ENCODE data around the gene MLX. TPM values are rescaled to one million over a fixed set of nuclear protein-coding genes. Genes with fewer than 3 reads are reported as not detected.
"Not testable (repeated sequence)": the region's sequence is repeated elsewhere in the genome, so short reads cannot be mapped to it uniquely, and the experiment has no call there.

Gene MLX
- total RNA-seq, 2 donors from 2014 or later, result 44.3 to 60.5 TPM

DNA sequence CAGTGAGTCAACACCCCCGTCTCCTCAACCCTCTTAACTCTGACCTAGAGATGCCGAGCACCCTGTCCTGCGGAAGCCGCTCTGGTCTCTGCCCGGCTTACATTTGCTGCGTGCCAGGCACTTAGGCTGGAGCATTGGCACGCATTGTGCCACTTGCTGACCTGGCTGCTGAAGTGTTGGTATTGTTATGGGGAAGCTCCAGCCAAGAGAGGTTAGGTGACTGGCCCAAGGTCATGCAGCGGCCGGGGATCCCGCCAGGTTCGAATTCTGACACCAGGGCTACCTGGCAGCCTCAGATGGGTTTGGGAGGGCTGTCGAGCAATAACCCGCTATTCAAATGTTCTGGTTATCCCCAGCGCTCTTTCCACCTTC is 19.2 kb upstream of the MLX start:
- Mint-ChIP-seq H3K9me3 (no peaks in the 10 kb centered on the region), H3K36me3 (peaks cover 0 to 6% of the 10 kb centered on the region in 2 donors), H3K27ac (no peak overlapping the region)
- DNase-seq (ENCODE audit: low spot score in 2 of 2) (no peak), ATAC-seq (no peak)

DNA sequence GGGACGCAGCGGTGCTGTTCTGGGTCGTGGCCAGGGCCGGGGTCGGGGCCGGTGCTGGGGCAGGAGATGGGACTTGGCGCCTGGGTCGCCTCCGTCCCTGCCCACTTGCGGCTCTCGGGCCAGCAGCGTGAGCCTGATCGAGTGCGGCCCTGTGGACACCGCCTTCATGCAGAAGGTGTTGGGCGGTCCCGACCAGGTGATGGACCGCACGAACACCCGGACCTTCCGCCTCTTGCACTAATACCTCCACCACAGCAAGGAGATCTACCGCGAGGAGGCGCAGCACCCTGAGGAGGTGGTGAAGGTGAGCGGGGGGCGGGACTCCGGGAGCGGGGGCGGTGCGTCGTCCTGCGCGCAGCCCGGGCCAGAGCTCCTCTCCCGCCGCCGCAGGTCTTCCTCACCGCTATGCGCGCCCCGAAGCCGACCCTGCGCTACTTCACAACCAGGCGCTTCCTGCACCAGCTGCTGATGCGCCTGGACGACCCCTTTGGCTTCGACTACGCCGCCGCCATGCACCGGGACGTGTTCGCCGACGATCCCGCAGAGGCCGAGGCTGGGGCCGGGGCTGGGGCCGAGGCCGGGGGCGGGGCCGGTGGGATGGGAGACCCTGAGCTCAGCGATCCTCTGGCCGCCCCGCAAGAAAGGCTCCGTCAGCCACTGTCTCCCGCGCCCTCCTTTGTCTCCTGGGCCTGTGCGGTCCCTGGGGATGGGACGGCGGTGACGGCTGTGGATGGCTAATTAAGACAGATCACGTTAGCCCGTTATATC is 18.6 kb upstream of the MLX start:
- Mint-ChIP-seq H3K36me3 (peaks cover 0 to under 1% of the 10 kb centered on the region in 2 donors), H3K27ac (no peak overlapping the region), H3K9me3 (no peaks in the 10 kb centered on the region)
- ATAC-seq (peak; percentile 83 to 85), DNase-seq (ENCODE audit: low spot score in 2 of 2) (peak in 1 of 2 donors; percentile 78)

DNA sequence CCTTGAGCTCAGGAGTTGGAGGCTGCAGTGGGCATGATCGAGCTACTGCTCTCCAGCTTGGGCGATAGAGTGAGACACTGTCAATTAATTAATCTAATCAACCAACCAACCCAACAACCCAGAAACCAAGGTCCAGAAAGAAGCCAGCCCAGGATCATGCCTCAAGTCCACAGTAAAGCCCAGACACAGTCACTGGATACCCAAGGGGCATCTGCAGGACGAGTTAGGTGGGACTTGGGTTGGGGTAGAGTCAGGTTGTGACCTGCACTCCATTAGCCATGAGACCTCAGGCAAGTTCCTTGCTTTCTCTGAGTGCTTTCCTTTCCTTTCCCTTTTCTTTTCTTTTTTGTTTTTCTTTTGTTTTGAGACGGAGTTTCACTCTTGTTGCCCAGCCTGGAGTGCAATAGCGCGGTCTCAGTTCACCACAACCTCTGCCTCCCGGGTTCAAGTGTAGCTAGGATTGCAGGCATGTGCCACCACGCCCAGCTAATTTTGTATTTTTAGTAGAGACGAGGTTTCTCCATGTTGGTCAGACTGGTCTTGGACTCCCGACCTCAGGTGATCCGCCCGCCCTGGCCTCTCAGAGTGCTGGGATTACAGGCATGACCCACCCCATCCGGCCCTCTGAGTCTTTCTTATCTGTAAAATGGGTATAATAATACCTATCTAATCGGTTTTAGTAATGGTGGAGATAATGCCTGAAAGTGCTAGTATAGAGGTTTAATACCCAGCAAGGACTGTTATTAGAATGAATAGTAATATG is 17.7 kb upstream of the MLX start:
- Mint-ChIP-seq H3K36me3 (no peaks in the 10 kb centered on the region), H3K27ac (no peak overlapping the region), H3K9me3 (no peaks in the 10 kb centered on the region)
- ATAC-seq, result no peak
- no peak for DNase-seq (ENCODE audit: low spot score in 2 of 2)

DNA sequence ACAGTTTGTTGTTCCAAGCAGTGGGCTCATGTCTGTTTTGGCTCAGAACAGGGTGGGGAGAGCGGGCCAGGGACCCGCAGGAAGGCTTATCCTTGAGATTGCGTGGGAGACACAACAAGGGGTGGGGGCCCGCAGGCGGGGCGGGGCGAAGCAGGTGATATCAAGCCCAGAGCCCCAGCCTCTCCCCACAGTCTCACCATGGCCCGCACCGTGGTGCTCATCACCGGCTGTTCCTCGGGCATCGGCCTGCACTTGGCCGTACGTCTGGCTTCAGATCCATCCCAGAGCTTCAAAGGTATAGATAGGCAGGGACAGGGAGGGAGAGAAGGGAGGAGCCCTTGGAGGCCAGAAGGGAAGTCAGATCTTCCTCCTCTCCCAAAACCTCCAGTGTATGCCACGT is 14.2 kb upstream of the MLX start, which contains the start of gene HSD17B1:
TSS of gene HSD17B1 (plus strand) at position 188 of the 400 bp plus-strand sequence. CDS start at position 199, 11 bp downstream.
- H3K36me3 Mint-ChIP-seq; ATAC-seq; H3K9me3 Mint-ChIP-seq; DNase-seq (ENCODE audit: low spot score in 2 of 2): not testable (repeated sequence)
- peak within 1 kb of the TSS in 1 of 2 donors; percentile 95 for H3K27ac Mint-ChIP-seq

DNA sequence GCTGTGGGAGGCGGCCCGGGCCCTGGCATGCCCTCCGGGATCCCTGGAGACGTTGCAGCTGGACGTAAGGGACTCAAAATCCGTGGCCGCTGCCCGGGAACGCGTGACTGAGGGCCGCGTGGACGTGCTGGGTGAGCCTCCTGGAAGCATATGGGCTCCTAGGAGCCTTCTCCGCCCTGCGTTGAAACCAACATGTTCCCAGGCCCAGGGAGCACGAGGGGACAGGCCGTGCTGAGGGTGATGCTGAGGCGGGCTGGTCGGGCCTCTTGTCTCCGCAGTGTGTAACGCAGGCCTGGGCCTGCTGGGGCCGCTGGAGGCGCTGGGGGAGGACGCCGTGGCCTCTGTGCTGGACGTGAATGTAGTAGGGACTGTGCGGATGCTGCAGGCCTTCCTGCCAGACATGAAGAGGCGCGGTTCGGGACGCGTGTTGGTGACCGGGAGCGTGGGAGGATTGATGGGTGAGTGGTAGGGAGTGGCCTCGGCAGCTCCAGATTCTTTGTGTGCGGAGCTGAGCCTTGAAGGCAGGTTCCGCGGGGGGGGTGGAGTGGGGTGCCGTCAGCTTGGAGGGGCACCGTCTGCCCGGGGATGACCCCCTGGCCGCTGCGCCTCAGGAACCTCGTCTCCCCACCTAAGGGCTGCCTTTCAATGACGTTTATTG is 13.6 kb upstream of the MLX start:
- Mint-ChIP-seq H3K36me3 (peaks cover 0 to 6% of the 10 kb centered on the region in 2 donors), H3K9me3 (no peaks in the 10 kb centered on the region), H3K27ac (peak overlapping the region in 1 of 2 donors; percentile 95)
- DNase-seq (ENCODE audit: low spot score in 2 of 2), result no peak
- ATAC-seq, result no peak

DNA sequence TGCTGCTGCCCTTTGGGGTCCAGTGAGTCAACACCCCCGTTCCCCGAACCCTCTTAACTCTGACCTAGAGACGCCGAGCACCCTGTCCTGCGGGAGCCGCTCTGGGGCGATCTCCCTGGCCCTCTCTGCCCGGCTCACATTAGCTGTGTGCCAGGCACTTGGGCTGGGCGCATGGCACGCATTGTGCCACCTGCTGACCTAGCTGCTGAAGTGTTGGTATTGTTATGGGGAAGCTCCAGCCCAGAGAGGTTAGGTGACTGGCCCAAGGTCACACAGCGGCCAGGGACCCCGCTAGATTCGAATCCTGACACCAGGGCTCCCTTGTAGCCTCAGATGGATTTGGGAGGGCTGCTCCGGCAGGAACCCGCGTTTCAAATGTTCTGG is 13.0 kb upstream of the MLX start:
- no peak for DNase-seq (ENCODE audit: low spot score in 2 of 2)
- Mint-ChIP-seq H3K9me3 (no peaks in the 10 kb centered on the region), H3K27ac (peak overlapping the region in 1 of 2 donors; percentile 95), H3K36me3 (peaks cover 0 to 6% of the 10 kb centered on the region in 2 donors)
- ATAC-seq, result peak in 1 of 2 donors; percentile 35

DNA sequence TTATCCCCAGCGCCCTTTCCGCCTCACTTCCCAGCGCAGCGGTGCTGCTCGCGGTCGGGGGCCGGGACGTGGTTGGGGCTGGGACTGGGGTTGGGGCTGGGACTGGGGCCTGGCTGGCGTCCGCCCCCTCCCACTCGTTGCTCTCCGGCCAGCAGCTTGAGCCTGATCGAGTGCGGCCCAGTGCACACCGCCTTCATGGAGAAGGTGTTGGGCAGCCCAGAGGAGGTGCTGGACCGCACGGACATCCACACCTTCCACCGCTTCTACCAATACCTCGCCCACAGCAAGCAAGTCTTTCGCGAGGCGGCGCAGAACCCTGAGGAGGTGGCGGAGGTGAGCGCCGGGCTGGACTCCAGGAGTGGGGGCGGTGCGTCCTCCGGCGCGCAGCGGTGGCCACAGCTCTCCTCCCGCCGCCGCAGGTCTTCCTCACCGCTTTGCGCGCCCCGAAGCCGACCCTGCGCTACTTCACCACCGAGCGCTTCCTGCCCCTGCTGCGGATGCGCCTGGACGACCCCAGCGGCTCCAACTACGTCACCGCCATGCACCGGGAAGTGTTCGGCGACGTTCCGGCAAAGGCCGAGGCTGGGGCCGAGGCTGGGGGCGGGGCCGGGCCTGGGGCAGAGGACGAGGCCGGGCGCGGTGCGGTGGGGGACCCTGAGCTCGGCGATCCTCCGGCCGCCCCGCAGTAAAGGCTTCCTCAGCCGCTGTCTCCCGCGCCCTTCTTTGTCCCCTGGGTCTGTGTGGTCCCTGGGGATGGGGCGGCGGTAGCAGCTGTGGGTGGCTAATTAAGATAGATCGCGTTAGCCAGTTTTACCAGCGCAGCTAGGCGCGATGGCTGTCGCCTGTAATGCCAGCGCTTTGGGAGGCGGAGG is 12.4 kb upstream of the MLX start:
- Mint-ChIP-seq H3K27ac (peak overlapping the region; percentile 94 to 95), H3K36me3 (peaks cover 0 to 6% of the 10 kb centered on the region in 2 donors), H3K9me3 (no peaks in the 10 kb centered on the region)
- ATAC-seq, result peak; percentile 91 to 92
- peak; percentile 79 to 85 for DNase-seq (ENCODE audit: low spot score in 2 of 2)

DNA sequence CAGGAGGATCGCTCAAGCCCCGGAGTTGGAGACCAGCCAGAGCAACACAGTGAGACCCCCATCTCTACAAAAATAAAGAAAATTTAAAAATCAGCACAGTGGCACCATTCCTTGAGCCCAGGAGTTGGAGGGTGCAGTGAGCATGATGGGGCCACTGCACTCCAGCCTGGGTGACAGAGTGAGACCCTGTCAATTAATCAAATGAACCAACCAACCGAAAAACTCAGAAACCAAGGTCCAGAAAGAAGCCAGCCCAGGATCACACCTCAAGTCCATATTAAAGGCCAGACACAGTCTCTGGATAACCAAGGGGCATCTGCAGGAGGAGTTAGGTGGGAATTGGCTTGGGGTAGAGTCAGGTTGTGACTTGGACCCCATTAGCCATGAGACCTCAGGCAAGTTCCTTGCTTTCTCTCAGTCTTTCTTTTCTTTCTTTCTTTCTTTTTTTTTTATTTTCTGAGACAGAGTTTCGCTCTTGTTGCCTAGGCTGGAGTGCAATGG is 11.7 kb upstream of the MLX start:
- H3K27ac Mint-ChIP-seq, result peak overlapping the region; percentile 94 to 95
- ATAC-seq (peak; percentile 6 to 14), DNase-seq (ENCODE audit: low spot score in 2 of 2) (no peak)
- H3K9me3 Mint-ChIP-seq, result no peaks in the 10 kb centered on the region
- peaks cover 0 to 6% of the 10 kb centered on the region in 2 donors for H3K36me3 Mint-ChIP-seq

DNA sequence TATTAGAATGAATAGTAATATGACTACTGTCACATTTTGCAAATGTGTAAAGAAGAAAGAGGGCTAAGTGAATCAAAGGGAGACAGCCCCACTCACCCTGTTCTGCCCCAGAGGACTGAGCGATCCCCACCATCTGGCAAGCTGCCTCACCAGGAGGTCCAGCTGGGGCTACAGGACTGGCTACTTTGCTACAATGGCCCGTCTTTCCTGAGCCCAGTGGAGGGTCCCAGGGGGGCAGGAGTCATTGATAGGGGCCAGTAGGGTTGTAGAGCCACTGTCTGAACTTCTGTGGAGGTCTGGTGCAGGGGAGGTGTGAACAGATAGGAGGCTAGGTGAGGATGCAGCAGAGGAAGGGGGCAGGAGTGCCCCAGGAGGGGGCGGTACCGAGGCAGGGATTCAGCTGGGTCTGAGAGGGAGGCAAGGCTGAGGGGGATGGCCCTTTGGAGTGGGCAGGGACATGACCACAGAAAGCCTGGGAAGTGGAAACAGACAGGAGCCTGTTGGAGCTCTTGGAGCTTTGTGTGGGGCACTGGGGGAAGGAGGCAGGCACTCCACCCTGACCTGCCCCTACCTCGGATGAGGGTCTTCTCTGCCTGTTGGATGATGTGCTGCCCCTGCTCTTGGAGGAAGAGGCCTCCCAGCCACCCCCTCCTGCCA is 10.8 kb upstream of the MLX start:
- H3K9me3 Mint-ChIP-seq; H3K36me3 Mint-ChIP-seq; DNase-seq (ENCODE audit: low spot score in 2 of 2): not testable (repeated sequence)
- ATAC-seq, result peak in 1 of 2 donors; percentile 39
- peak overlapping the region; percentile 9 to 95 for H3K27ac Mint-ChIP-seq

DNA sequence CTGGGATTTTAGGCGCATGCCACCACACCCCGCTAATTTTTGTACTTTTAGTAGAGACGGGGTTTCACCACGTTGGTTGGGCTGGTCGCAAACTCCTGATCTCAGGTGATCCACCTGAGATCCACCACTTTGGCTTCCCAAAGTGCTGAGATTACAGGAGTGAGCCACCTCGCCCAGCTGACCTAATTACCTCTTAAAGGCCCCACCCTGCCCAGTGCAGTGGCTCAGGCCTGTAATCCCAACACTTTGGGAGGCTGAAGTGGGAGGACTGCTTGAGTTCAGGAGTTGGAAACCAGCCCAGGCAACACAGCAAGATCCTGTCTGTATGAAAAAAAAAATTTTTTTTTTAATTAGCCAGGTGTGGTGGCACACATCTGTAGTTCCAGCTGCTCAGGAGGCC is 7.8 kb upstream of the MLX start:
- ATAC-seq (no peak), DNase-seq (ENCODE audit: low spot score in 2 of 2) (no peak)
- H3K9me3 Mint-ChIP-seq, result no peaks in the 10 kb centered on the region
- H3K36me3 Mint-ChIP-seq, result peaks cover 23 to 30% of the 10 kb centered on the region in 2 donors
- peak overlapping the region in 1 of 2 donors; percentile 28 for H3K27ac Mint-ChIP-seq

DNA sequence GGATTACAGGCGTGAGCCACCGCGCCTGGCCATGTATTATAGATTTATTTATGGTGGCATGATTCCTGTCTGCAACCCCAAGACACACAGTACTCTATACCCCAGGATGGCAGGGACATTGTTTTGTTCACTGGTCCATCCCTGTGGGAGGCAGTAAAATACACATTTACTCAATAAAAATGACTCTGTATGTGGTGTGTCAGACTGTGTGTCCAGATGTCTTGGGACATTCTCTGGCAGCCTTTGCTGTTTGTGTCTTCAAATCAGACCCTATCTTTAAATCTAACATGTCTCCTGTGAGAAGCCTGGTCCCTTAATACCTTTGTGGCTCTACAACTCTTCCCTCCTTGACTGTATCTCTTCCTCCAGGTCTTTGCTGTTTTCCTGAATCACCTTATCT is 6.7 kb upstream of the MLX start:
- no peak for ATAC-seq
- no peaks in the 10 kb centered on the region for H3K9me3 Mint-ChIP-seq
- H3K36me3 Mint-ChIP-seq, result peaks cover 23 to 25% of the 10 kb centered on the region in 2 donors
- no peak for DNase-seq (ENCODE audit: low spot score in 2 of 2)
- H3K27ac Mint-ChIP-seq, result no peak overlapping the region

DNA sequence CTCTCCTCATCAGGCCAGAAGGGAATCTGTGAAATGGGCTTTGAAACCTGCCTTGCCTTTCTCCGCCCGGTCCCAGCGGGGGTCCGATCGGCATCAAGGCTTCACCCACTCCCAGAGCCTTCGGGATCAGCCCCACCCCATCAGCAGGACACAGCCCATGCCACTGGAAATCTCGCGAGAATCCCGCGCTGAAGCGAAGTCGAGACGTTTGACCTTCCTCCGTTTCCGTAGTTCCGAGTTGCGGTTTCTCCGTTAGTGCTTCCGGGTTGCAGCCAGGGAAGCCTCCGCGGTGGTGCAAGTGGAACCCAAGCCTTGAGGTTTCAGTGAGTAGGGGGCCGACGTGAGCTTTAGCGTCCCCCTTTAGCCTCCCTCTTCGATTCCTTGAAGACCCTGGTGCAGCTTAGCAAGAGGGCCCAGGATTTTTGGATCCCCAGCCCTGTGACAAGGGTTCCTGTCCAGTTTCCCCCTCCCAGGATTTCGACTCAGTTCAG is 5.0 kb upstream of the MLX start, which contains the start of gene COASY:
TSS of gene COASY (plus strand) at position 252 of the 491 bp plus-strand sequence. CDS start 475 bp downstream, outside the sequence.
- peak; percentile 78 to 88 for ATAC-seq
- peaks cover 25 to 29% of the 10 kb centered on the region in 2 donors for H3K36me3 Mint-ChIP-seq
- peak within 1 kb of the TSS; percentile 93 to 99 for H3K27ac Mint-ChIP-seq
- peak; percentile 91 to 95 for DNase-seq (ENCODE audit: low spot score in 2 of 2)
- no peaks in the 10 kb centered on the region for H3K9me3 Mint-ChIP-seq

DNA sequence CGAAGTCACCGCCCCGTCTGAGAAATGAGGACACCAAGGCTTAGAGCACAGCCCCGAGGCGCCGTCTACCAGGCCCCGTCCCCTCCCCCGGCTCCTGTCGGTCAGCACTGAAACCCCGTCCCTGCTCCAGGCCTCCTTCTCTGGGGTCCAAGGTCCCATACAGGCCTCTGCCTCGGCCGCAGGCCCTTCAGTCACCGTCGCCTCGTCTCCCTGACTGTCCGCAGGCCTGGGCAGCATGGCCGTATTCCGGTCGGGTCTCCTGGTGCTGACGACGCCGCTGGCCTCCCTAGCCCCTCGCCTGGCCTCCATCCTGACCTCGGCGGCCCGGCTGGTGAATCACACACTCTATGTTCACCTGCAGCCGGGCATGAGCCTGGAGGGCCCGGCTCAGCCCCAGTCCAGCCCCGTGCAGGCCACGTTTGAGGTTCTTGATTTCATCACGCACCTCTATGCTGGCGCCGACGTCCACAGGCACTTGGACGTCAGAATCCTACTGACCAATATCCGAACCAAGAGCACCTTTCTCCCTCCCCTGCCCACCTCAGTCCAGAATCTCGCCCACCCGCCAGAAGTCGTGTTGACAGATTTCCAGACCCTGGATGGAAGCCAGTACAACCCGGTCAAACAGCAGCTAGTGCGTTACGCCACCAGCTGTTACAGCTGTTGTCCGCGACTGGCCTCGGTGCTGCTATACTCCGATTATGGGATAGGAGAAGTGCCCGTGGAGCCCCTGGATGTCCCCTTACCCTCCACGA is 4.3 kb upstream of the MLX start:
- Mint-ChIP-seq H3K9me3 (no peaks in the 10 kb centered on the region), H3K27ac (peak overlapping the region; percentile 93 to 99), H3K36me3 (peaks cover 26 to 34% of the 10 kb centered on the region in 2 donors)
- DNase-seq (ENCODE audit: low spot score in 2 of 2), result no peak
- ATAC-seq, result peak; percentile 15 to 31

DNA sequence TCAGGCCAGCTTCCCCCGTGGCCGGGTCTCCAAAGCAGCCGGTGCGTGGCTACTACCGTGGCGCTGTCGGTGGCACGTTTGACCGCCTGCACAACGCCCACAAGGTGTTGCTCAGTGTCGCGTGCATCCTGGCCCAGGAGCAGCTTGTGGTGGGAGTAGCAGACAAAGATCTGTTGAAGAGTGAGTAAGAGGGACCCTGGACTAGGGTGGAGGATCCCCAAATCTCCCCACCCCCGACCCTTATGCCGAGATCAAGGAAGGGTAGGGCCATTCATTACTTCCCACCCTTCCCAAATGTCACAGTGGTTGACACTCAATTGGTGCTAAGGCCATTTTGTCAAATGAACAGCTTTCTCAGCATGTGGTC is 3.8 kb upstream of the MLX start:
- DNase-seq (ENCODE audit: low spot score in 2 of 2) (no peak), ATAC-seq (no peak)
- H3K27ac Mint-ChIP-seq, result peak overlapping the region; percentile 93 to 99
- H3K9me3 Mint-ChIP-seq, result no peaks in the 10 kb centered on the region
- peaks cover 31 to 38% of the 10 kb centered on the region in 2 donors for H3K36me3 Mint-ChIP-seq

DNA sequence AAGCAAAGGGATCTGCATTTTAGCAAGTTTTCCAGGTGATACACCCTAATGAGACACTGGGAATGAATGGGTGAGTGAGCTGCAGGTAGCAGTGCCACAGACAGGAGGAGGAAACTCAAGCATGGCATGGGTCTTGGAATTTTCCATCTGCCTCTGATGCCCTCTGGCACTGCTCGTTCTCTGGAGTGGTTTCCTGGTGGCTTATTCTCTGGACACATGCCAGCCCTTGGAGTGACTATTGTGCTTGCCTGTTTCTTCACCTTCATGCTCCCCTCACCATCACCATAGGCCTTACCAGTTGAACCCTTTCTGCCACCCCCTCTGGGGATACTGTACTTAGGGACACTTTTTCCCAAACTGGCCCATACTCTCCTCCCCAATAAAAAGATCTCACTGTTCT is 3.4 kb upstream of the MLX start:
- DNase-seq (ENCODE audit: low spot score in 2 of 2), result no peak
- Mint-ChIP-seq H3K36me3 (peaks cover 32 to 38% of the 10 kb centered on the region in 2 donors), H3K27ac (peak overlapping the region; percentile 93 to 99), H3K9me3 (no peaks in the 10 kb centered on the region)
- no peak for ATAC-seq
